ENCODE measurements around the gene CEP57.
"Not testable (repeated sequence)": the region's sequence is repeated elsewhere in the genome, so short reads cannot be mapped to it uniquely, and the experiment has no call there.

Gene CEP57

GRCh38 chr11:95850137-95850536 lies 59.8 kb downstream of the CEP57 start:
- in situ Hi-C loops (cut with MboI; ENCODE audit: low sequenced_read_pairs) = no loop called here

DNA sequence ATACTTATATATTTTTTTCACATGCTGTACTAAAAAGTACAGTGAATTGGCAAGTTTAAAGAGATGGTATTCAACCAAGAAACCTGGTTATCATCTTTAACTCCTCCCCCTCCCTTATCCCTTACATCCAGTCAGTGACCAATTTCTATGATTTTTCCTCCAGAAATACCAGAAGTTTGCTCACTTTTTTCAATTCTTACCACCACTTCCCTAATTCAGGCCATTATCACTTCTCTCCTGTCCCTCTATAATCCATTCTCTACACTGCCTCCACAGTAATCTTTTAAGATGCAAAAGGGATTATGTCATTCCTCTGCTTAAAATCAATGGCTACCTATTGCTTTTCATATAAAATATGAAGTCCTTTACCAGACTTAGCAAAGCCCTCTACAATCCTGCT lies 62.8 kb downstream of the CEP57 start:
- in situ Hi-C loops (cut with MboI; ENCODE audit: low sequenced_read_pairs) = no loop called here

GRCh38 chr11:95853862-95854261 lies 63.6 kb downstream of the CEP57 start:
- in situ Hi-C loops (cut with MboI; ENCODE audit: low sequenced_read_pairs) = no loop called here

DNA sequence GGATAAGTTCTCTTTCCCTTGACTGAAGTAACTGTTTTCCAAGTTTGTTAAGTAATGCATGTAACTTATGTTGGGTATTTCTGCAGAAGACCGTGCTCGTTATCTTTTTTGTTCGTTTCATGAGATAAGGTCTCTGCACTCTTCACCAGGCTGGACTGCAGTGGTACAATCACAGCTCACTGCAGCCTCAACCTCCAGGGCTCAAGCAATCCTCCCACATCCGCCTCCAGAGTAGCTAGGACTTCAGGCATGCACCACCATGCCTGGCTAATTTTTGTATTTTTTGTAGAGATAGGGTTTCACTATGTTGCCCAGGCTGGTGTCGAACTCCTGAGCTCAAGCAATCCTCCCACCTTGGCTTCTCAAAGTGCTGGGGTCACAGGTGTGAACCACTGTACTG lies 64.1 kb downstream of the CEP57 start:
- in situ Hi-C loops (cut with MboI; ENCODE audit: low sequenced_read_pairs) = not testable (repeated sequence)

DNA sequence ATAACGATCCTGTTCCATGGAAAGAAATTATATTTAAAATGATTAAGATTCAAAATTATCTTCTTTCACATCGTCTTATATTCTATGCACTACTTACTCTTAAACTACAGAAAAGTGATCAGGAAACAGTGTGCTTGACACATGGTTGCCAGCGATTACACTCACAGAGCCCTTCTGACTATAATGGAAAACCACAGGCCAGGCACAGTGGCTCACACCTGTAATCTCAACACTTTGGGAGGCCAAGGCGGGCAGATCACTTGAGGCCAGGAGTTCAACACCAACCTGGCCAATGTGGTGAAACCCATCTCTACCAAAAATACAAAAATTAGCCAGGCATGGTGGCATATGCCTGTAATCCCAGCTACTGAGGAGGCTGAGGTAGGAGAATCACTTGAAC lies 69.7 kb downstream of the CEP57 start:
- in situ Hi-C loops (cut with MboI; ENCODE audit: low sequenced_read_pairs) = not testable (repeated sequence)

- in situ Hi-C loops (cut with MboI; ENCODE audit: low sequenced_read_pairs) = no loop called here
Observed at GRCh38 chr11:95863486-95864140, 73.3 kb downstream of the CEP57 start.

- in situ Hi-C loops (cut with MboI; ENCODE audit: low sequenced_read_pairs) = no loop called here
Observed at GRCh38 chr11:95867105-95867504, 76.8 kb downstream of the CEP57 start.

- in situ Hi-C loops (cut with MboI; ENCODE audit: low sequenced_read_pairs) = not testable (repeated sequence)
Observed at GRCh38 chr11:95870877-95871276, 80.6 kb downstream of the CEP57 start.

GRCh38 chr11:95877291-95877690 lies 87.0 kb downstream of the CEP57 start:
- in situ Hi-C loops (cut with MboI; ENCODE audit: low sequenced_read_pairs) = no loop called here
